Nasal cavity respiratory epithelium epithelial cell of viscerocranial mucosa (primary cell): ENCODE results near the gene HS1BP3. TPM values are rescaled to one million over a fixed set of nuclear protein-coding genes. Genes with fewer than 3 reads are reported as not detected.

ENCODE experiments used
- total RNA-seq: library from RNA; depleted of rRNA; stranded (reverse); fragments of >200 nt; gene quantifications from 2 replicates; pipeline ENCODE4 v1.2.3, GENCODE V29; 2014

HS1BP3 gene
- 29.4 and 40.8 TPM in 2 replicates for total RNA-seq

DNA sequence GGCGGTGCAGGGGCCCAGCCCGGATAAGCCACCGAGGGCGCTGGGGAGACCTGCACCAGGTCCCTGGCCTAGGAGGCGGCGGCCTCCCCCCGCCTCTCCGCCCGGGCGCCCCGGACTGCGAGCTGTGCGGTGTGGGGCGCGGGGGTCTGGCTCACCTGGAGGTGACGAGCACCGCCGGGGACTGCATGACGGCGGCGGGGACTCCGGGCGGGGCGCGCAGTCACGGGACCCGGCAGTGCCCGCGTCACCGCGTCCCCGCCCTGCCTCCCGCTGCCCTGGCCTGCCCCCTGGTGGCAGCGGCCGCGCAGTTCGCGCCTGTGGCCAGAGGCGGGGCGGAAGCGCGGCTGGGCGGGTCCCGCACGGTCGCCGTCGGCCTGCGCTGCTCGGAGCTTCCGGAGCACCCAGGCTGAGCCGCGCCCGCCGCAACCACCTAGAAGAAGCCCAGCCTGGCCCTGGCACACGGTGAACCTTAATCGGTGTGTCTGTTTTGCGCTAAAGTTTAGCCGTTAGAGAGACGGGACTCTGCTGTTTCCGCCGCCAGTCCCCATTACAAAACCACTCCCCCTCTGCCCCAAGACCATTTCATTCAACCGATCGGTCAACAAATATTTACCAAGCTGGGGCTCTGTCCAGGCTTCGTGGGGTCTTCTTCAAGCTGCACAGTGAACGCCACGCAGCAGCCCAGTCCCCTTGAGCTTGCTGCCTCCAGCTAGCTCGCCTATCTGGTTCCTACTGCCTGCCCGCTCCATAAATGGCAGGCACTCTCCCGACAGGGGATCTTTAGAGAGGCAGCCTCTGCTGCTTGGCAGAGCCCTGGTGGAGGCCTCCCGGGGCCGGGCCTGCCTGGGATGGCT, at the start of gene HS1BP3:
HS1BP3 (minus strand) TSS at position 222 of the 854 bp plus-strand sequence; CDS start at position 187, 35 bp downstream.

DNA sequence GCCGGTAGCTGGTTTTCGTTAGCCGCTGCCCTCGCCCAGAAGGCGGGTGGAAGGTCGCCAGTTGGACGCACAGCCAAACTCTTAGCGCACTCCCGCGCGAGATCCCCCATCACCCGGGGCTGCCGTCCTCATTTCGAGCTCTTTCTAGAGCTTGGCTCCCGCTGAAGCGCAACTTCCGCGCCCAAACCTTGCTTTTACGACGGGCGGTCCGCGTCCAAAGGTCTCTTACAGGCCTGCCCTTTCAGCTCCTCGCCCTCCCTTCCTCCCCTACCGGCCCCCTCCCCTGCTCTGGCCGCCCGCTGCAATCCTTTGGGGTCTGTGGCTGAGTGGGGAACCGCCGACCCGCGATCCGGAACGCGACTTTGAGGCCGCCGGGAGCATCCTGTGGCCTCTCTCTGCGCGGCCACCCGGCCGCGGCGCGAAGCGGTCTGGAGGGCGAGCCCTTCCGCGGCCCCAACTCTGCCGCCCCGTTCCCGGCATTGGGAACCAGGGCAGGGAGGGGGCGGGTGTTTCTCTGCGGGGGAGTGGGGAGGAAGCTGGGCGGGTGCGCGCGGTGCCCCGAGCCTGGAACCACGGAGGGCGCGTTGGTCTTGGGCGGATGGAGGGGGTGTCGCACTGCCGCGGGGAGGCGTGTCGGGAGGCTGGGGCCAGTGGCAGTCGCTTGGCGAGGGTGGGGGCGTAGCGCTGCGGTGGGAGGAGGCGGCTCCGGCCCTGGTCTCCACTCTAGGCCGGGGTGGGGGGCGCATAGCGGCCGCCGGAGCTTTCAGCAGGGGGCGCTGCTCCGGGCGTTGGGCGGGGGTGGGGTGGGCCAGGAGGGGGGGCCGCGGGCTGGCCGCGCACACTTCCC, 15.6 kb upstream of the HS1BP3 start, which contains the start of gene GDF7:
GDF7 (plus strand) TSS at position 841 of the 847 bp plus-strand sequence. CDS start 96 bp downstream, outside the sequence.

Other genes with a start within 250 kb of the HS1BP3 start
- gene RHOB, start 204.0 kb downstream of the HS1BP3 start, total RNA-seq, result 60.5 and 62.4 TPM in 2 replicates
- under 0.01 TPM in 2 replicates for gene GDF7, start 16.0 kb upstream of the HS1BP3 start, total RNA-seq
- gene LDAH, start 172.0 kb upstream of the HS1BP3 start, total RNA-seq, result 10.3 and 20.0 TPM in 2 replicates